ENCODE measurements around the gene SLC10A2. TPM values are rescaled to one million over a fixed set of nuclear protein-coding genes. Genes with fewer than 3 reads are reported as not detected.
"Not testable (repeated sequence)": the region's sequence is repeated elsewhere in the genome, so short reads cannot be mapped to it uniquely, and the experiment has no call there.

SLC10A2 gene
- not detected for total RNA-seq

GRCh38 chr13:103066079-103066780 lies at the start of gene SLC10A2:
Gene SLC10A2, minus strand, starts transcription at chr13:103066417. Its CDS starts 168 bp downstream, at chr13:103066249.
- no peak within 1 kb of the TSS for H3K27ac ChIP-seq (ENCODE audit: low read depth, low read length)
- no peak within 1 kb of the TSS for H3K4me3 ChIP-seq (ENCODE audit: low read length in 3 of 3)
- H3K4me1 ChIP-seq (ENCODE audit: control insufficient read depth in 3 of 3, insufficient read depth in 3 of 3, low read length in 3 of 3), result no peaks in the 10 kb centered on the region
- no peaks in the 10 kb centered on the region for H3K9me3 ChIP-seq (ENCODE audit: control insufficient read depth in 3 of 3, low read length in 3 of 3)
- H3K27me3 ChIP-seq (ENCODE audit: control insufficient read depth in 3 of 3, insufficient read depth in 3 of 3, low read length in 3 of 3), result no peaks in the 10 kb centered on the region
- no peaks in the 10 kb centered on the region for H3K36me3 ChIP-seq (ENCODE audit: control insufficient read depth in 3 of 3, insufficient read depth in 3 of 3, low read length in 3 of 3)
- no peak within 1 kb of the TSS for H3K9ac ChIP-seq (ENCODE audit: low read depth in 1 of 3, low read length in 3 of 3)

- no peaks in the 10 kb centered on the region for H3K4me1 ChIP-seq (ENCODE audit: control insufficient read depth in 3 of 3, insufficient read depth in 3 of 3, low read length in 3 of 3)
- H3K9me3 ChIP-seq (ENCODE audit: control insufficient read depth in 3 of 3, low read length in 3 of 3), result no peaks in the 10 kb centered on the region
- H3K36me3 ChIP-seq (ENCODE audit: control insufficient read depth in 3 of 3, insufficient read depth in 3 of 3, low read length in 3 of 3), result no peaks in the 10 kb centered on the region
- H3K27ac ChIP-seq (ENCODE audit: low read depth, low read length), result no peak overlapping the region
- no peak overlapping the region for H3K9ac ChIP-seq (ENCODE audit: low read depth in 1 of 3, low read length in 3 of 3)
- no peaks in the 10 kb centered on the region for H3K27me3 ChIP-seq (ENCODE audit: control insufficient read depth in 3 of 3, insufficient read depth in 3 of 3, low read length in 3 of 3)
- no peak overlapping the region for H3K4me3 ChIP-seq (ENCODE audit: low read length in 3 of 3)
These were observed 41.4 kb upstream of the SLC10A2 start for GRCh38 chr13:103107580-103107979.

GRCh38 chr13:103104340-103104739 lies 38.1 kb upstream of the SLC10A2 start:
- H3K9me3 ChIP-seq (ENCODE audit: control insufficient read depth in 3 of 3, low read length in 3 of 3), result no peaks in the 10 kb centered on the region
- no peak overlapping the region for H3K9ac ChIP-seq (ENCODE audit: low read depth in 1 of 3, low read length in 3 of 3)
- no peaks in the 10 kb centered on the region for H3K27me3 ChIP-seq (ENCODE audit: control insufficient read depth in 3 of 3, insufficient read depth in 3 of 3, low read length in 3 of 3)
- H3K4me1 ChIP-seq (ENCODE audit: control insufficient read depth in 3 of 3, insufficient read depth in 3 of 3, low read length in 3 of 3), result no peaks in the 10 kb centered on the region
- no peak overlapping the region for H3K4me3 ChIP-seq (ENCODE audit: low read length in 3 of 3)
- no peak overlapping the region for H3K27ac ChIP-seq (ENCODE audit: low read depth, low read length)
- no peaks in the 10 kb centered on the region for H3K36me3 ChIP-seq (ENCODE audit: control insufficient read depth in 3 of 3, insufficient read depth in 3 of 3, low read length in 3 of 3)

DNA sequence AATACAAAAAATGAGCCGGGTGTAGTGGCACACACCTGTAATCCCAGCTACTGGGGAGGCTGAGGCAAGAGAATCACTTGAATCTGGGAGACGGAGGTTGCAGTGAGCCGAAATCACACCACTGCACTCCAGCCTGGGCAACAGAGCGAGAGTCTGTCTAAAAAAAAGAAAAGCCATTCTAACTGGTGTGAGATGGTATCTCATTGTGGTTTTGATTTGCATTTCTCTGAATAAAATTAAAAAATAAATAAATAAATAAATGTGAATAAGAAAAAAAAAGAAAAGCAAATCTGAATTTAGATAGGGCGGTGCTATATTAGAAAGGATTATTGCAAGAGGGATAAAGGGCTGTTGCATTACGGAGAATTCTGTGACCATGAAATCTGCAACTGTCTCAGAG lies 37.2 kb upstream of the SLC10A2 start:
- H3K9me3 ChIP-seq (ENCODE audit: control insufficient read depth in 3 of 3, low read length in 3 of 3); H3K36me3 ChIP-seq (ENCODE audit: control insufficient read depth in 3 of 3, insufficient read depth in 3 of 3, low read length in 3 of 3); H3K4me1 ChIP-seq (ENCODE audit: control insufficient read depth in 3 of 3, insufficient read depth in 3 of 3, low read length in 3 of 3); H3K9ac ChIP-seq (ENCODE audit: low read depth in 1 of 3, low read length in 3 of 3); H3K27ac ChIP-seq (ENCODE audit: low read depth, low read length); H3K4me3 ChIP-seq (ENCODE audit: low read length in 3 of 3); H3K27me3 ChIP-seq (ENCODE audit: control insufficient read depth in 3 of 3, insufficient read depth in 3 of 3, low read length in 3 of 3): not testable (repeated sequence)

GRCh38 chr13:103102482-103102881 lies 36.3 kb upstream of the SLC10A2 start:
- Histone ChIP-seq H3K9ac (ENCODE audit: low read depth in 1 of 3, low read length in 3 of 3) (no peak overlapping the region), H3K27ac (ENCODE audit: low read depth, low read length) (no peak overlapping the region), H3K4me1 (ENCODE audit: control insufficient read depth in 3 of 3, insufficient read depth in 3 of 3, low read length in 3 of 3) (no peaks in the 10 kb centered on the region), H3K27me3 (ENCODE audit: control insufficient read depth in 3 of 3, insufficient read depth in 3 of 3, low read length in 3 of 3) (no peaks in the 10 kb centered on the region), H3K4me3 (ENCODE audit: low read length in 3 of 3) (no peak overlapping the region), H3K36me3 (ENCODE audit: control insufficient read depth in 3 of 3, insufficient read depth in 3 of 3, low read length in 3 of 3) (no peaks in the 10 kb centered on the region), H3K9me3 (ENCODE audit: control insufficient read depth in 3 of 3, low read length in 3 of 3) (no peaks in the 10 kb centered on the region)

DNA sequence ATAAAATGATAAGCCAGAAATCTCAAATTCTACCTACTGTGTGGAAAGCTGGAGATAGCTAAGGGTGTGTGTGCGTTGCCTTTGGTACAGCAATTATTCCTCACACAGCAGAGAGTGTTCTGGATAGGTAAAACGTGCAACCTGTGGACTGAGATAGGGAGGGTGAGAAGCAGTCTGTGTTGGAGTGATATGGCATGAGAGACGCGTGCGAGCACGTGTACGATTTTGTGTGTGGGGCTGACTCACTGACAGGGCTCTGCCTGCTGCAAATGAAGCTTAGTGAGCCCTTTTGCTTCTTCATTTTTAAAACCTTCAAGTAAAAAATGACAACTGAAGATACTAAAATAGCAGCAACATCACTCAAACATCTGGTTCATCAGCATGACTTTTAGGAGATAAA lies 35.7 kb upstream of the SLC10A2 start:
- Histone ChIP-seq H3K9me3 (ENCODE audit: control insufficient read depth in 3 of 3, low read length in 3 of 3) (no peaks in the 10 kb centered on the region), H3K27ac (ENCODE audit: low read depth, low read length) (no peak overlapping the region), H3K27me3 (ENCODE audit: control insufficient read depth in 3 of 3, insufficient read depth in 3 of 3, low read length in 3 of 3) (no peaks in the 10 kb centered on the region), H3K9ac (ENCODE audit: low read depth in 1 of 3, low read length in 3 of 3) (no peak overlapping the region), H3K4me1 (ENCODE audit: control insufficient read depth in 3 of 3, insufficient read depth in 3 of 3, low read length in 3 of 3) (no peaks in the 10 kb centered on the region), H3K36me3 (ENCODE audit: control insufficient read depth in 3 of 3, insufficient read depth in 3 of 3, low read length in 3 of 3) (no peaks in the 10 kb centered on the region), H3K4me3 (ENCODE audit: low read length in 3 of 3) (no peak overlapping the region)

DNA sequence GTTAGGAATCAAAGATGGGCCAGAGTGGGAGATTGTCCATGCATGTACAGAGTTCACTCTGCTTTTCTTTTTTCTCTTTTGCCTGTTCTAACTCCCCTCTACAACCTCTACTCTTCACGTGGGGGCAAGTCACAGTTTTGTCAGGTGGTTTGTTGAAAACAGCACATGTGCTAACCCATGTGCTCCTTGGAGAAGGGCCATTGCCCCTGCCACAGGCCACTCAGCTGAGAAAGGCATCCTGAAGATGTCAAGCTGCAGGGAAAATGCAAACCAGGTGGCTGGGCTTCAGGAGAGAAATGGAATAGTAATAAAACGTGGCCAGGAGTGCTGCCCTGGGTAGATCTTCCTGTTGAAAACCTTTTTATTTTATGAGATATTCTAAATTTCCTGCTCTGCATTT lies 35.3 kb upstream of the SLC10A2 start:
- no peaks in the 10 kb centered on the region for H3K4me1 ChIP-seq (ENCODE audit: control insufficient read depth in 3 of 3, insufficient read depth in 3 of 3, low read length in 3 of 3)
- H3K36me3 ChIP-seq (ENCODE audit: control insufficient read depth in 3 of 3, insufficient read depth in 3 of 3, low read length in 3 of 3), result no peaks in the 10 kb centered on the region
- no peak overlapping the region for H3K9ac ChIP-seq (ENCODE audit: low read depth in 1 of 3, low read length in 3 of 3)
- H3K4me3 ChIP-seq (ENCODE audit: low read length in 3 of 3), result no peak overlapping the region
- no peaks in the 10 kb centered on the region for H3K27me3 ChIP-seq (ENCODE audit: control insufficient read depth in 3 of 3, insufficient read depth in 3 of 3, low read length in 3 of 3)
- no peak overlapping the region for H3K27ac ChIP-seq (ENCODE audit: low read depth, low read length)
- H3K9me3 ChIP-seq (ENCODE audit: control insufficient read depth in 3 of 3, low read length in 3 of 3), result no peaks in the 10 kb centered on the region

GRCh38 chr13:103100830-103101229 lies 34.6 kb upstream of the SLC10A2 start:
- no peaks in the 10 kb centered on the region for H3K27me3 ChIP-seq (ENCODE audit: control insufficient read depth in 3 of 3, insufficient read depth in 3 of 3, low read length in 3 of 3)
- H3K36me3 ChIP-seq (ENCODE audit: control insufficient read depth in 3 of 3, insufficient read depth in 3 of 3, low read length in 3 of 3), result no peaks in the 10 kb centered on the region
- H3K9me3 ChIP-seq (ENCODE audit: control insufficient read depth in 3 of 3, low read length in 3 of 3), result no peaks in the 10 kb centered on the region

GRCh38 chr13:103099722-103100293 lies 33.6 kb upstream of the SLC10A2 start:
- H3K4me1 ChIP-seq (ENCODE audit: control insufficient read depth in 3 of 3, insufficient read depth in 3 of 3, low read length in 3 of 3), result no peaks in the 10 kb centered on the region
- H3K27me3 ChIP-seq (ENCODE audit: control insufficient read depth in 3 of 3, insufficient read depth in 3 of 3, low read length in 3 of 3), result no peaks in the 10 kb centered on the region
- H3K36me3 ChIP-seq (ENCODE audit: control insufficient read depth in 3 of 3, insufficient read depth in 3 of 3, low read length in 3 of 3), result no peaks in the 10 kb centered on the region

More at GRCh38 chr13:103100830-103101229, 34.6 kb upstream of the SLC10A2 start:
- Histone ChIP-seq H3K27ac (ENCODE audit: low read depth, low read length) (no peak overlapping the region), H3K4me3 (ENCODE audit: low read length in 3 of 3) (no peak overlapping the region), H3K9ac (ENCODE audit: low read depth in 1 of 3, low read length in 3 of 3) (no peak overlapping the region), H3K4me1 (ENCODE audit: control insufficient read depth in 3 of 3, insufficient read depth in 3 of 3, low read length in 3 of 3) (no peaks in the 10 kb centered on the region)

DNA sequence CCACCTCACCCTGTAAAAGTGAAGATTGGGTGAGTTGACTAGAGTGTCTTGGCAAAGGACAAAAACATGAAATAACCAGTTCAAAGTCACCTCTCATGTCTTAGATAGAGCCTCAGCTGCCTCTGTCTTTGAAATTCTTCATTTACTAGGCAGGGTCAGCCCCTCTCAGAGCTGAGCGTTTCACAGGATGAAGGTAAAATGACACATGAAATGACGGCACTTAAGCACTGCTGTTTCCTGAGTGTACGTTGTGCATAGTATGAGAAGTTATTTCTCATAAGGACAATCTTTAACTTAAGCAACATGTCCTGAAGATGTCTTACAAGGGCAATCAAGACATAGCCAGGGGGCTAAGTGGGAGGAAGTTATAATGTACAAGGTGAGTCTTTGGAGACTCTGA lies 32.3 kb upstream of the SLC10A2 start:
- Histone ChIP-seq H3K9ac (ENCODE audit: low read depth in 1 of 3, low read length in 3 of 3) (no peak overlapping the region), H3K4me1 (ENCODE audit: control insufficient read depth in 3 of 3, insufficient read depth in 3 of 3, low read length in 3 of 3) (no peaks in the 10 kb centered on the region), H3K27me3 (ENCODE audit: control insufficient read depth in 3 of 3, insufficient read depth in 3 of 3, low read length in 3 of 3) (no peaks in the 10 kb centered on the region), H3K27ac (ENCODE audit: low read depth, low read length) (no peak overlapping the region), H3K4me3 (ENCODE audit: low read length in 3 of 3) (no peak overlapping the region), H3K36me3 (ENCODE audit: control insufficient read depth in 3 of 3, insufficient read depth in 3 of 3, low read length in 3 of 3) (no peaks in the 10 kb centered on the region), H3K9me3 (ENCODE audit: control insufficient read depth in 3 of 3, low read length in 3 of 3) (peaks cover 0 to 3% (median 2%) of the 10 kb centered on the region in 3 donors)

More at GRCh38 chr13:103099722-103100293, 33.6 kb upstream of the SLC10A2 start:
- Histone ChIP-seq H3K9ac (ENCODE audit: low read depth in 1 of 3, low read length in 3 of 3) (no peak overlapping the region), H3K9me3 (ENCODE audit: control insufficient read depth in 3 of 3, low read length in 3 of 3) (no peaks in the 10 kb centered on the region), H3K4me3 (ENCODE audit: low read length in 3 of 3) (no peak overlapping the region), H3K27ac (ENCODE audit: low read depth, low read length) (no peak overlapping the region)

All from skeletal muscle tissue (tissue), 4 donors.